HCT116 (cell line): ENCODE results near the gene ILRUN. TPM values are rescaled to one million over a fixed set of nuclear protein-coding genes. Genes with fewer than 3 reads are reported as not detected.
A peak's percentile ranks its signal among the peaks of the same experiment; 100 is the strongest.

Experiments used
- ATAC-seq: fragments of 200-7000 bp; cut with Tn5 transposase; 2 replicates; pipeline ENCODE4 v1.9.1; 2020; ENCODE audit warnings: mild to moderate bottlenecking, moderate library complexity
- BruUV-seq: library from RNA; stranded (reverse); fragments of 400-500 nt; replicated peaks from 2 replicates; lab custom pipeline; 2021; lab: Mats Ljungman, UMichigan
- CTCF ChIA-PET: fragments of 300-600 bp; sonication (Branson Sonifier 250); formaldehyde crosslinking; loops from one replicate; lab custom pipeline; 2021; ENCODE audit warnings: antibody characterized with exemption; lab: Charles Lee
- POLR2A ChIA-PET: fragments of 300-600, 350-600 bp; sonication (Branson Sonifier 250); formaldehyde crosslinking; loops from one replicate; lab custom pipeline; 2021; ENCODE audit warnings: antibody characterized with exemption; lab: Charles Lee
- RAD21 ChIA-PET, 2 experiments: fragments of 300-600 bp; sonication (Branson Sonifier 250); formaldehyde crosslinking; loops; one replicate each; lab custom pipeline; 2023; ENCODE audit warnings: low total read pairs in 2 of 2; ENCODE audit not compliant: uncharacterized antibody in 2 of 2, unreplicated experiment in 2 of 2, low non-redundant PET in 1 of 2; lab: Charles Lee
- DNase-seq: peaks from one replicate; pipeline ENCODE4 v3.0.0-alpha.2; 2010; ENCODE audit warnings: low read depth, low spot score
- H2AFZ ChIP-seq: fragments of 200-600 bp; shearing (Covaris generic), sonication (generic); 2 replicates; pipeline ENCODE4 v1.6.1; 2017; ENCODE audit warnings: low read depth, mixed run types, mixed read lengths, antibody characterized with exemption, low read length; ENCODE audit not compliant: poor library complexity, severe bottlenecking
- H3K27ac ChIP-seq: 2 replicates; pipeline ENCODE4 v1.5.1; 2012; ENCODE audit warnings: low read depth, low read length
- H3K27me3 ChIP-seq: fragments of 200-600 bp; sonication (generic); 2 replicates; pipeline ENCODE4 v1.6.1; 2016; ENCODE audit warnings: mixed run types, low read length, mixed read lengths; ENCODE audit not compliant: insufficient read depth
- H3K36me3 ChIP-seq, 2 experiments: fragments of 200-500 bp in 1 of 2; fragments of 200-600 bp in 1 of 2; sonication (Bioruptor generic) in 1 of 2; sonication (generic) in 1 of 2; 2 replicates each; pipeline versions ENCODE4 v1.5.1 to v1.6.1; 2014 to 2016; ENCODE audit warnings: low read length in 2 of 2, inconsistent platforms in 1 of 2, mixed read lengths in 1 of 2, mixed run types in 1 of 2; ENCODE audit not compliant: insufficient read depth in 2 of 2, control insufficient read depth in 1 of 2
- H3K4me1 ChIP-seq, 2 experiments: fragments of 200-600 bp in 1 of 2; sonication (generic) in 1 of 2; 2 replicates each; pipeline versions ENCODE4 v1.5.1 to v1.6.1; 2012 to 2017; ENCODE audit warnings: low read length in 2 of 2, inconsistent platforms in 1 of 2, mild to moderate bottlenecking in 1 of 2, mixed read lengths in 1 of 2, mixed run types in 1 of 2, moderate library complexity in 1 of 2; ENCODE audit not compliant: insufficient read depth in 2 of 2, control insufficient read depth in 1 of 2
- H3K4me2 ChIP-seq: fragments of 200-600 bp; sonication (generic); 2 replicates; pipeline ENCODE4 v1.6.1; 2017; ENCODE audit warnings: mixed run types, low read length, mixed read lengths
- H3K4me3 ChIP-seq, 2 experiments: fragments of 200-600 bp in 1 of 2; sonication (generic) in 1 of 2; replicated peaks in 1 of 2; 2 replicates each; pipeline ENCODE4 v1.5.1; 2011 to 2016; ENCODE audit warnings: low read length in 2 of 2, control low read depth in 1 of 2, low read depth in 1 of 2, mild to moderate bottlenecking in 1 of 2, mixed read lengths in 1 of 2, mixed run types in 1 of 2
- H3K79me2 ChIP-seq: fragments of 200-600 bp; sonication (generic); 2 replicates; pipeline ENCODE4 v1.6.1; 2017; ENCODE audit warnings: mild to moderate bottlenecking, mixed run types, low read length, moderate library complexity, mixed read lengths; ENCODE audit not compliant: insufficient read depth
- H3K9ac ChIP-seq: fragments of 200-600 bp; sonication (generic); 2 replicates; pipeline ENCODE4 v1.6.1; 2016; ENCODE audit warnings: low read length, mixed read lengths
- H3K9me2 ChIP-seq: fragments of 200-600 bp; sonication (generic), shearing (Covaris generic); 2 replicates; pipeline ENCODE4 v1.6.1; 2017; ENCODE audit warnings: mixed run types, mild to moderate bottlenecking, moderate library complexity; ENCODE audit not compliant: insufficient read depth
- H3K9me3 ChIP-seq, 2 experiments: fragments of 200-500 bp in 1 of 2; fragments of 200-600 bp in 1 of 2; sonication (Bioruptor generic) in 1 of 2; sonication (generic) in 1 of 2; 2 replicates each; pipeline ENCODE4 v1.6.1; 2014 to 2017; ENCODE audit warnings: low read length in 2 of 2, mixed read lengths in 2 of 2, inconsistent platforms in 1 of 2, low read depth in 1 of 2, mild to moderate bottlenecking in 1 of 2, mixed run types in 1 of 2, moderate library complexity in 1 of 2; ENCODE audit not compliant: control insufficient read depth in 1 of 2, insufficient read depth in 1 of 2
- H4K20me1 ChIP-seq: fragments of 200-600 bp; sonication (generic), shearing (Covaris generic); 2 replicates; pipeline ENCODE4 v1.6.1; 2017; ENCODE audit warnings: mixed run types, mild to moderate bottlenecking, moderate library complexity; ENCODE audit not compliant: insufficient read depth
- ATF3 ChIP-seq: IDR thresholded peaks from 2 replicates; pipeline ENCODE4 v1.6.1; 2012
- CBX3 ChIP-seq: IDR thresholded peaks from 2 replicates; pipeline ENCODE4 v1.6.1; 2012; ENCODE audit warnings: low read depth
- CTCF ChIP-seq, 3 experiments: fragments of 200-600 bp in 1 of 3; sonication (generic) in 1 of 3; IDR thresholded peaks in 2 of 3; conservative IDR thresholded peaks in 1 of 3; 2 replicates each; pipeline ENCODE4 v1.5.1; 2012 to 2017; ENCODE audit warnings: low read depth in 2 of 3, low read length in 2 of 3, antibody characterized with exemption in 1 of 3, borderline replicate concordance in 1 of 3, control low read depth in 1 of 3, mild to moderate bottlenecking in 1 of 3, mixed read lengths in 1 of 3, mixed run types in 1 of 3, moderate library complexity in 1 of 3; ENCODE audit not compliant: insufficient read depth in 1 of 3
- ELF1 ChIP-seq: IDR thresholded peaks from 2 replicates; pipeline ENCODE4 v1.6.1; 2012; ENCODE audit warnings: low read depth, borderline replicate concordance
- EZH2 ChIP-seq: fragments of 200-600 bp; sonication (generic); IDR thresholded peaks from 2 replicates; pipeline ENCODE4 v1.6.1; 2017; ENCODE audit warnings: antibody characterized with exemption, mixed run types
- EZH2phosphoT487 ChIP-seq: fragments of 200-600 bp; IDR thresholded peaks from 2 replicates; pipeline ENCODE4 v1.6.1; 2018; ENCODE audit warnings: antibody characterized with exemption, borderline replicate concordance
- FOSL1 ChIP-seq: IDR thresholded peaks from 2 replicates; pipeline ENCODE4 v1.6.1; 2012; ENCODE audit warnings: low read depth
- MAX ChIP-seq: IDR thresholded peaks from 2 replicates; pipeline ENCODE4 v1.6.1; 2012
- RAD21 ChIP-seq: IDR thresholded peaks from 2 replicates; pipeline ENCODE4 v1.6.1; 2012; ENCODE audit warnings: low read depth, mild to moderate bottlenecking
- SP1 ChIP-seq: IDR thresholded peaks from 2 replicates; pipeline ENCODE4 v1.6.1; 2012; ENCODE audit warnings: low read depth
- YY1 ChIP-seq: IDR thresholded peaks from 2 replicates; pipeline ENCODE4 v1.6.1; 2011; ENCODE audit warnings: low read length, low read depth, moderate library complexity, mild to moderate bottlenecking; ENCODE audit not compliant: insufficient replicate concordance; ENCODE audit errors: extremely low read depth
- ZBTB33 ChIP-seq: IDR thresholded peaks from 2 replicates; pipeline ENCODE4 v1.6.1; 2011; ENCODE audit warnings: mild to moderate bottlenecking, low read length, moderate library complexity; ENCODE audit not compliant: insufficient replicate concordance; ENCODE audit errors: extremely low read depth
- ZFX ChIP-seq: fragments of 450-650 bp; IDR thresholded peaks from 2 replicates; pipeline ENCODE4 v1.6.1; 2017
- ZNF274 ChIP-seq: fragments of 200-500 bp; sonication (Bioruptor generic); IDR thresholded peaks from 2 replicates; pipeline ENCODE4 v1.6.1; 2014; ENCODE audit warnings: mild to moderate bottlenecking, low read depth, low read length, inconsistent platforms
- intact Hi-C: fragments of 100-400 bp; cut with micrococcal nuclease; formaldehyde crosslinking; loops from 2 replicates; pipeline ENCODE4 v1.10.0; 2022
- total RNA-seq: library from RNA; stranded (reverse); gene quantifications from one replicate; pipeline ENCODE4 v1.2.1, GENCODE V29; 2021; ENCODE audit not compliant: unreplicated experiment

Gene ILRUN
- total RNA-seq, 1 experiment from 2014 or later, result 51.9 TPM

- H3K27me3 ChIP-seq, result no peaks in the 10 kb centered on the region
- H3K27ac ChIP-seq, result peak overlapping the region; percentile 70
- intact Hi-C loops, result loop anchor here (2.0 kb wide), 1 partner anchor 61 kb away; the partner anchor contains the start of gene SNRPC
- H3K4me3 ChIP-seq, result peak overlapping the region; percentile 93 to 99
- no peaks in the 10 kb centered on the region for H3K36me3 ChIP-seq
- peak; percentile 68 for ATAC-seq
- no peaks in the 10 kb centered on the region for H3K9me2 ChIP-seq
- RAD21 ChIA-PET, result interaction anchor here in 1 of 2 experiments (1.1 kb wide), 1 partner anchor 80 kb away, joined by 4 read pairs; no protein-coding TSS in a partner anchor
- no peak for DNase-seq
- no TSS peak for BruUV-seq
- peak overlapping the region; percentile 98 for H3K9ac ChIP-seq
- peak overlapping the region; percentile 80 for H3K4me2 ChIP-seq
- POLR2A ChIA-PET, result interaction anchor here (1.2 kb wide), 1 partner anchor 61 kb away, joined by 3 read pairs; the partner anchor contains the start of gene SNRPC
- TF ChIP-seq YY1 (no peak), RAD21 (no peak), ZNF274 (no peak), SP1 (no peak), ZFX (peak; percentile 44; the same call in 1 of the 2 replicates)
- no peak overlapping the region for H2AFZ ChIP-seq
- H3K9me3 ChIP-seq, result no peaks in the 10 kb centered on the region
- CTCF ChIA-PET, result no interaction called here
- H3K4me1 ChIP-seq, result peaks cover 0 to 18% of the 10 kb centered on the region in 2 experiments; a peak in 3 of 4 replicates
- H3K79me2 ChIP-seq, result peaks cover 52% of the 10 kb centered on the region
- no peaks in the 10 kb centered on the region for H4K20me1 ChIP-seq
These were observed 303 bp downstream of the ILRUN start for GRCh38 chr6:34696189-34696738.

- ATAC-seq (no peak), DNase-seq (no peak)
- H3K4me2 ChIP-seq, result peak overlapping the region; percentile 80
- POLR2A ChIA-PET, result interaction anchor here (1.2 kb wide), 1 partner anchor 62 kb away, joined by 3 read pairs; the partner anchor contains the start of gene SNRPC
- H3K4me3 ChIP-seq, result peak overlapping the region; percentile 93 to 99
- H3K9ac ChIP-seq, result peak overlapping the region; percentile 98
- H3K36me3 ChIP-seq, result no peaks in the 10 kb centered on the region
- H3K27ac ChIP-seq, result peak overlapping the region; percentile 70
- H3K79me2 ChIP-seq, result peaks cover 57% of the 10 kb centered on the region
- no TSS peak for BruUV-seq
- intact Hi-C loops, result loop anchor here (2.0 kb wide), 1 partner anchor 61 kb away; the partner anchor contains the start of gene SNRPC
- no peaks in the 10 kb centered on the region for H3K9me2 ChIP-seq
- no peaks in the 10 kb centered on the region for H3K27me3 ChIP-seq
- H2AFZ ChIP-seq, result no peak overlapping the region
- CTCF ChIA-PET, result no interaction called here
- H4K20me1 ChIP-seq, result no peaks in the 10 kb centered on the region
- H3K9me3 ChIP-seq, result no peaks in the 10 kb centered on the region
- RAD21 ChIA-PET, result interaction anchor here in 1 of 2 experiments (1.1 kb wide), 1 partner anchor 80 kb away, joined by 4 read pairs; no protein-coding TSS in a partner anchor
- peaks cover 0 to 18% of the 10 kb centered on the region in 2 experiments; a peak in 3 of 4 replicates for H3K4me1 ChIP-seq
- no peak for TF ChIP-seq ZBTB33
- TF ChIP-seq EZH2phosphoT487, result no peak
- no peak for TF ChIP-seq ELF1
- TF ChIP-seq EZH2, result no peak
- no peak for TF ChIP-seq YY1
- no peak for TF ChIP-seq CBX3
- no peak for TF ChIP-seq MAX
- TF ChIP-seq ATF3, result no peak
- TF ChIP-seq CTCF (IDR thresholded peaks at IDR 0.05 in 2 of 3, conservative IDR thresholded peaks at IDR 0.05 in 1 of 3; ENCODE audit: borderline replicate concordance in 1 of 3, insufficient read depth in 1 of 3, low read depth in 2 of 3, low read length in 2 of 3), result no peak
- no peak for TF ChIP-seq FOSL1
- no peak for TF ChIP-seq ZFX
These were observed 808 bp downstream of the ILRUN start for GRCh38 chr6:34695729-34696188.
